Measurements from ENCODE around the gene RAD52. TPM values are rescaled to one million over a fixed set of nuclear protein-coding genes. Genes with fewer than 3 reads are reported as not detected.

RAD52 gene
- total RNA-seq, 6 donors from 2014 or later: 8.2 to 59.7 (median 14.9) TPM

GRCh38 chr12:989051-989450, 39.6 kb upstream of the RAD52 start:
- Histone ChIP-seq H3K4me3 (peak overlapping the region in 1 of 4 donors; percentile 97), H3K36me3 (no peaks in the 10 kb centered on the region), H3K4me1 (peaks cover 23 to 35% (median 29%) of the 10 kb centered on the region in 4 donors), H3K27ac (peak overlapping the region in 2 of 4 donors; percentile 96 to 99), H3K27me3 (no peaks in the 10 kb centered on the region), H3K9me3 (no peaks in the 10 kb centered on the region)
- WGBS, 2 donors: 73 to 75% methylated on average over 2 of the region's 2 CpGs
- ATAC-seq (ENCODE audit: low FRiP score in 2 of 2): no peak
- no peak for DNase-seq
- no peak for TF ChIP-seq EP300 (IDR thresholded peaks at IDR 0.05)

- TF ChIP-seq EP300 (IDR thresholded peaks at IDR 0.05) (no peak), CTCF (IDR thresholded peaks at IDR 0.05) (no peak), POLR2AphosphoS5 (IDR thresholded peaks at IDR 0.05) (no peak), POLR2A (IDR thresholded peaks at IDR 0.05) (no peak)
- ATAC-seq (ENCODE audit: low FRiP score in 2 of 2): no peak
These were observed 39.2 kb upstream of the RAD52 start for GRCh38 chr12:988646-989045.

DNA sequence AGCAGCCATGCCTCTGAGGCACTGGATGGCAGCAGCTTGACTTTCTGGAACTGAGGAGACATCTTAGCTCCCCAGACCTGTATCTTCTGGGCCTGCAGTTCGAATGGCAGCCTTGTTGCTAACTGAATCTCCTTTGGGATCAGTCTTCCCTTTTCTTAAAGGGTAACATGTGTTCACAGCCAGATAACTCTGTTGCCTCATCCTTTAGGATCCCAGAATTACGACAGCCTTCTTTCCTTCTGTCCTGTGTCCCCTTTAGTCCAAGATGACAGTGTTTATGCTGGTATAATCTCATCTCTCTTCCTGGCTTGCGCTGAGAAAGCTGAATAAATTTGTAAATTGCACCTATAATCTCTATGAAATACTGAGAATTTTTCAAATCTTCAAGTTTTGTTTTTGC, 32.5 kb upstream of the RAD52 start:
- Histone ChIP-seq H3K27me3 (no peaks in the 10 kb centered on the region), H3K9me3 (no peaks in the 10 kb centered on the region), H3K27ac (no peak overlapping the region), H3K36me3 (no peaks in the 10 kb centered on the region), H3K4me1 (no peaks in the 10 kb centered on the region), H3K4me3 (no peak overlapping the region)
- ATAC-seq (ENCODE audit: low FRiP score in 2 of 2) (no peak), DNase-seq (no peak)
- TF ChIP-seq EP300 (IDR thresholded peaks at IDR 0.05): no peak
- no peak for TF ChIP-seq CTCF (IDR thresholded peaks at IDR 0.05)
- TF ChIP-seq POLR2AphosphoS5 (IDR thresholded peaks at IDR 0.05): no peak
- no peak for TF ChIP-seq POLR2A (IDR thresholded peaks at IDR 0.05)
- WGBS, 2 donors: 83 to 93% methylated on average over 3 of the region's 3 CpGs

More at GRCh38 chr12:988646-989045, 39.2 kb upstream of the RAD52 start:
- H3K9me3 ChIP-seq: no peaks in the 10 kb centered on the region
- no peak for DNase-seq
- H3K27ac ChIP-seq: peak overlapping the region in 1 of 4 donors; percentile 99
- peaks cover 23 to 35% (median 29%) of the 10 kb centered on the region in 4 donors for H3K4me1 ChIP-seq
- WGBS, 2 donors: 62 to 63% methylated on average over 4 of the region's 4 CpGs
- H3K36me3 ChIP-seq: no peaks in the 10 kb centered on the region
- no peak overlapping the region for H3K4me3 ChIP-seq
- H3K27me3 ChIP-seq: no peaks in the 10 kb centered on the region

DNA sequence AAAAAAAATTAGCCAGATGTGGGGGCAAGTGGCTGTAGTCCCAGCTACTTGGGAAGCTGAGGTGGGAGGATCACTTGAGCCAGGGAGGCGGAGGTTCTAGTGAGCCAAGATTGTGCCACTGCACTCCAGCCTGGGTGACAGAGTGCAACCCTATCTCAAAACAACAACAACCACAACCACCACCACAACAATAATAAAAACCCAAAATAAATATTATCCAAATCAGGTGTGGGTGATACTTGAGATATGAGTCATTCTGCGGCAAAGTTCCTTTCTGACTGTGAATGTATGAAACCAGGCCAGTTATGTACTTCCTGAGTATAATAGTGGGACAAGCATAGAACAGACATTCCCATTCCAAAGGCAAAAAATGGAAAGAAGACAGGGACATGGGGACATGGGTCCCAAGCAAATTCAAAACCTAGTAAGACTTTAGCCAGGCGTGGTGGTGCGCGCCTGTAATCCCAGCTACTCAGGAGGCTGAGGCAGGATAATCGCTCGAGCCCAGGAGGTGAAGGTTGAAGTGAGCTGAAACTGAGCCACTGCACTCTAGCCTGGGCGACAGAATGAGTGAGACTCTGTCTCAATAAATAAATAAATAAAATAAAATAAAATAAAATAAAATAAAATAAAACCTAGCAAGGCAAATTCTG, 31.8 kb upstream of the RAD52 start:
- Histone ChIP-seq H3K36me3 (no peaks in the 10 kb centered on the region), H3K9me3 (no peaks in the 10 kb centered on the region), H3K27ac (no peak overlapping the region), H3K27me3 (no peaks in the 10 kb centered on the region), H3K4me1 (no peaks in the 10 kb centered on the region), H3K4me3 (no peak overlapping the region)
- no peak for TF ChIP-seq CTCF (IDR thresholded peaks at IDR 0.05)
- no peak for TF ChIP-seq EP300 (IDR thresholded peaks at IDR 0.05)
- DNase-seq (no peak), ATAC-seq (ENCODE audit: low FRiP score in 2 of 2) (no peak)
- WGBS, 2 donors: 93 to 96% methylated on average over 8 of the region's 8 CpGs

DNA sequence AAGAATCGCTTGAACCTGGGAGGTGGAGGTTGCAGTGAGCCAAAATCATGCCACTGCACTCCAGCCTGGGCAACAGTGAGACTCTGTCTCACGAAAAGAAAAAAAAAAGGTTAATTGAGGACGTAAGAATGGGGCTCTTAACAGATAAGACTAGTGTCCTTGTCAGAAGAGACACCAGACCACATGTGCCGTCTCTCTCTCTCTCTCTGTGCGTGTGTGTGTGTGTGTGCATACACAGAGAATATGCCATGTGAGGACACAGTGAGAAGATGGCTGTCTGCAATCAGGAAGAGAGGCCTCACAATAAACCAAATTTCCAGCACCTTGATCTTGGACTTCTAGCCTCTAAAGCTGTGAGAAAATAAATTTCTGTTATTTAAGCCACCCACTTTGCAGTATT, 29.9 kb upstream of the RAD52 start:
- H3K9me3 ChIP-seq: no peaks in the 10 kb centered on the region
- no peaks in the 10 kb centered on the region for H3K27me3 ChIP-seq
- WGBS, 2 donors: 80 to 81% methylated on average over 5 of the region's 5 CpGs
- H3K27ac ChIP-seq: no peak overlapping the region
- ATAC-seq (ENCODE audit: low FRiP score in 2 of 2) (no peak), DNase-seq (no peak)
- H3K36me3 ChIP-seq: no peaks in the 10 kb centered on the region
- TF ChIP-seq EP300 (IDR thresholded peaks at IDR 0.05): no peak
- H3K4me3 ChIP-seq: no peak overlapping the region
- no peaks in the 10 kb centered on the region for H3K4me1 ChIP-seq

- WGBS, 2 donors: 82 to 91% methylated on average over 3 to 4 of the region's 4 CpGs
- ATAC-seq (ENCODE audit: low FRiP score in 2 of 2) (no peak), DNase-seq (no peak)
- Histone ChIP-seq H3K27ac (no peak overlapping the region), H3K27me3 (no peaks in the 10 kb centered on the region), H3K4me1 (no peaks in the 10 kb centered on the region), H3K9me3 (no peaks in the 10 kb centered on the region), H3K4me3 (no peak overlapping the region), H3K36me3 (no peaks in the 10 kb centered on the region)
- TF ChIP-seq POLR2A (IDR thresholded peaks at IDR 0.05): no peak
- TF ChIP-seq EP300 (IDR thresholded peaks at IDR 0.05): no peak
- no peak for TF ChIP-seq POLR2AphosphoS5 (IDR thresholded peaks at IDR 0.05)
- TF ChIP-seq CTCF (IDR thresholded peaks at IDR 0.05): no peak
These were observed 27.7 kb upstream of the RAD52 start for GRCh38 chr12:977156-977555.
